ENCODE results near the gene OR8D1.

- TF ChIP-seq, protein P1, sequence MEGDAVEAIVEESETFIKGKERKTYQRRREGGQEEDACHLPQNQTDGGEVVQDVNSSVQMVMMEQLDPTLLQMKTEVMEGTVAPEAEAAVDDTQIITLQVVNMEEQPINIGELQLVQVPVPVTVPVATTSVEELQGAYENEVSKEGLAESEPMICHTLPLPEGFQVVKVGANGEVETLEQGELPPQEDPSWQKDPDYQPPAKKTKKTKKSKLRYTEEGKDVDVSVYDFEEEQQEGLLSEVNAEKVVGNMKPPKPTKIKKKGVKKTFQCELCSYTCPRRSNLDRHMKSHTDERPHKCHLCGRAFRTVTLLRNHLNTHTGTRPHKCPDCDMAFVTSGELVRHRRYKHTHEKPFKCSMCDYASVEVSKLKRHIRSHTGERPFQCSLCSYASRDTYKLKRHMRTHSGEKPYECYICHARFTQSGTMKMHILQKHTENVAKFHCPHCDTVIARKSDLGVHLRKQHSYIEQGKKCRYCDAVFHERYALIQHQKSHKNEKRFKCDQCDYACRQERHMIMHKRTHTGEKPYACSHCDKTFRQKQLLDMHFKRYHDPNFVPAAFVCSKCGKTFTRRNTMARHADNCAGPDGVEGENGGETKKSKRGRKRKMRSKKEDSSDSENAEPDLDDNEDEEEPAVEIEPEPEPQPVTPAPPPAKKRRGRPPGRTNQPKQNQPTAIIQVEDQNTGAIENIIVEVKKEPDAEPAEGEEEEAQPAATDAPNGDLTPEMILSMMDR (IDR thresholded peaks at IDR 0.05): no peak
- no peak for TF ChIP-seq EP300 (IDR thresholded peaks at IDR 0.05)
Observed at GRCh38 chr11:124340142-124340447, 26.3 kb upstream of the OR8D1 start.

All from stomach (tissue), 4 donors.